GM12872 (cell line): ENCODE measurements around the gene SYDE1.

Experiments used
- TF ChIP-seq, protein P1 (sequence below): IDR thresholded peaks from 3 replicates; pipeline ENCODE4 v1.5.1; 2011; ENCODE audit warnings: low read depth, mild to moderate bottlenecking, low read length, moderate library complexity; ENCODE audit not compliant: insufficient read depth

Gene SYDE1

DNA sequence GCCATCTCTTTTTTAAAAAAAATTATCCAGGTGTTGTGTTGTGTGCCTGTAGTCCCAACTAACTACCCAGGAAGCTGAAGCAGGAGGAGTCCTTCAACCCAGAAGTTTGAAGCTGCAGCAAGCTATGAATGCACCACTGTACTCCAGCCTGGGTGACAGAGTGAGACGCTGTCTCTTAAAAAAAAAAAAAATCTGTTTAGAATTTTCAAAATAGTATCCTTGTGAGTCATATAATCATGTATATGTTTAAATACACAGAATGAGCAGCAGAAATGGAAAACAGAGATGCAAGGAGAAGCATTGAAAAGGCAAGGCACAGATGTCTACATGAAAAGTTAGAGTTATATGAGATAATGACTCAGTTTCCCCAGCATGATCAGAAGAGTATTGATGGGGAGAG, 31.2 kb downstream of the SYDE1 start:
- TF ChIP-seq, protein P1, sequence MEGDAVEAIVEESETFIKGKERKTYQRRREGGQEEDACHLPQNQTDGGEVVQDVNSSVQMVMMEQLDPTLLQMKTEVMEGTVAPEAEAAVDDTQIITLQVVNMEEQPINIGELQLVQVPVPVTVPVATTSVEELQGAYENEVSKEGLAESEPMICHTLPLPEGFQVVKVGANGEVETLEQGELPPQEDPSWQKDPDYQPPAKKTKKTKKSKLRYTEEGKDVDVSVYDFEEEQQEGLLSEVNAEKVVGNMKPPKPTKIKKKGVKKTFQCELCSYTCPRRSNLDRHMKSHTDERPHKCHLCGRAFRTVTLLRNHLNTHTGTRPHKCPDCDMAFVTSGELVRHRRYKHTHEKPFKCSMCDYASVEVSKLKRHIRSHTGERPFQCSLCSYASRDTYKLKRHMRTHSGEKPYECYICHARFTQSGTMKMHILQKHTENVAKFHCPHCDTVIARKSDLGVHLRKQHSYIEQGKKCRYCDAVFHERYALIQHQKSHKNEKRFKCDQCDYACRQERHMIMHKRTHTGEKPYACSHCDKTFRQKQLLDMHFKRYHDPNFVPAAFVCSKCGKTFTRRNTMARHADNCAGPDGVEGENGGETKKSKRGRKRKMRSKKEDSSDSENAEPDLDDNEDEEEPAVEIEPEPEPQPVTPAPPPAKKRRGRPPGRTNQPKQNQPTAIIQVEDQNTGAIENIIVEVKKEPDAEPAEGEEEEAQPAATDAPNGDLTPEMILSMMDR, result no peak

DNA sequence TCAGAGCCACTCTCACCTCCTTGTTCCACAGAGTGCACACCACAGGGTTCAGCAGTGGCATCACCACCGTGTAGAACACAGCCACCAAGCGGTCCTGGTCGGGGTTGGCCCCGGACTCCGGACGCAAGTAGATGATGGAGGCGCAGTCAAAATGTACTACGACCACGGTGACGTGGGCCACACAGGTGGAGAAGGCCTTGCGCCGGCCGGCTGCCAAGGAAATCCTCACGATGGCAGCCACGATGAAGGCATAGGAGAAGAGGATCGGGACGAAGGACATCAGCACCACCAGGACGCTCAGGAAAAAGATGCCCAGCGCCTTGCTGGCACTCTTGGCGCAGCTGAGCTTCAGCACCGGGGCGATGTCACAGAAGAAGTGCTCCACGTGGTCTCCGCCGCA, 33.9 kb downstream of the SYDE1 start:
- TF ChIP-seq, protein P1, result no peak

DNA sequence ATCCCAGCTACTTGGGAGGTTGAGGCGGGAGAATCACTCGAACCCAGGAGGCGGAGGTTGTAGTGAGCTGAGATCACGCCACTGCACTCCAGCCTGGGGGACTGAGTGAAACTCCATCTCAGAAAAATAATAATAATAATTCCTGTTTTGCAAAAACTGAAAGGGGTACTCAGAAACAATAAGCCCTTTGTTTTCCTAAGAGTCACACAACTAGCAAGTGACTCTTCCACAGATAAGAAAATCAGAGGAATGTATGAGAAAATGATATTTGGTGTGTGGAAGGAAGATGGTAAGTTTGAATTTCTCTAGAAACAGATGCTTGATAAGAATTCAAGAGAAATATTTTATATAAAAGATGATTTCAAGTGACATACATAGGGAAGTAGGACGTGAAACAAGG, 35.1 kb downstream of the SYDE1 start:
- TF ChIP-seq, protein P1, result no peak

DNA sequence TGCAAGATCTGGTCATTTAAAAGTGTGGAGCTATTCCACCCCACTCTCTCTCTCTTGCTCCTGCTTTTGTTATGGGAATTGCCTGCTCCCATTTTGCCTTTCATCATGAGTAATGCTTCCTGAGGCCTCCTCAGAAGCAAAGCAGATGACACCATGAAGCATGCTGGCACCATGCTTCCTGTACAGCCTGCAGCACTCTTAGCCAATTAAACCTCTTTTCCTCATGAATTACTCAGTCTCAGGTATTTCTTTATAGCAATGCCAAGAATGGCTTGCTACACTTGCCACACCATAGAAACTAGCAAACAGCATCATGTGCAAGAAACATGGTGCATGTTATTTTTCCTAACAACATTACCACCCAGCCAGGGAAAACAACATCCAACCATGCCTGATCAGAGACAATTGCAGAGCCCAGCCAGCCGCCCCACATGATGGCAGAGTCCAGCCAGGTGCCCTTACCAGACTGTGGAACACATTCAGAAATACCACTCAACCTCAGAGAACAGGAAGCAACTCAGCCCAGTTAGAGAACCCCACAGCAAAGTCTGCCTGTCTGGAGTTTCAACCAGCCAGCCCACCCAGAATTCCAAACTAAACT, 36.9 kb downstream of the SYDE1 start:
- TF ChIP-seq, protein P1, result no peak

DNA sequence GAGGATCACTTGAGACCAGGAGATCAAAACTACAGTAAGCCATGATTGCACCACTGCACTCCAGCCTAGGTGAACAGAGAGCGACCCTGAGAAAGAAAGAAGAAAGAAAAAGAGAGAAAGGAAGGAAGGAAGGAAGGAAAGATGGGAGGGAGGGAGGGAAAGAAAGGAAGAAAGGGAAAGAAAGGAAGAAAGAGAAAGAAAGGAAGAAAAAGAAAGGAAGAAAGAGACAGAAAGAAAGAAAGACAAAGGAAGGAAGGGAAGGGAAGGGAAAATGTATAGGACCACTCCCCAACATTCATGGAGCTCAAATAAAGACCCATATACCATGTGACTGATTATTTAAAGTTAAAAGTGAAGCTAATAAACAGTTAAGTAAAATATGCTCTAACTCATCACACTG, 39.9 kb downstream of the SYDE1 start:
- TF ChIP-seq, protein P1, result no peak

DNA sequence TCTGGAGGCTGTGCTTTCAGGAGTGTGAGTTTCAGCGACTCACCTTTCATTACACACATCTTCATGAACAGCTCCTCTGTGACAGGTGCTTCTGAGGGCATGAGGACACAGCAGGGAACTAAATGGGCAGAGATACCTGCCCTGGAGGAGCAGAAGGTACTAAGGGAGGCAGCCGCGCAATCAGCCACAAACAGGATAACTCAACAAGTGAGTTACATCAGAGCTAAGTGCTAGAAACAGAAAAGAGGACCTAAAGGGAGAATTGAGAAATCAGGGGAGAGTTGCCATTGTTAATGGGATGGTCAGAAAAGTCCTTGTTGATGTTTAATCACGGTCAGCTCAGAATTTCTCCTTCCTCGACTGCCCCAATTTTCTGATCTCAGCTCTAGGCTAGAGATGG, 42.5 kb downstream of the SYDE1 start:
- TF ChIP-seq, protein P1, result no peak

DNA sequence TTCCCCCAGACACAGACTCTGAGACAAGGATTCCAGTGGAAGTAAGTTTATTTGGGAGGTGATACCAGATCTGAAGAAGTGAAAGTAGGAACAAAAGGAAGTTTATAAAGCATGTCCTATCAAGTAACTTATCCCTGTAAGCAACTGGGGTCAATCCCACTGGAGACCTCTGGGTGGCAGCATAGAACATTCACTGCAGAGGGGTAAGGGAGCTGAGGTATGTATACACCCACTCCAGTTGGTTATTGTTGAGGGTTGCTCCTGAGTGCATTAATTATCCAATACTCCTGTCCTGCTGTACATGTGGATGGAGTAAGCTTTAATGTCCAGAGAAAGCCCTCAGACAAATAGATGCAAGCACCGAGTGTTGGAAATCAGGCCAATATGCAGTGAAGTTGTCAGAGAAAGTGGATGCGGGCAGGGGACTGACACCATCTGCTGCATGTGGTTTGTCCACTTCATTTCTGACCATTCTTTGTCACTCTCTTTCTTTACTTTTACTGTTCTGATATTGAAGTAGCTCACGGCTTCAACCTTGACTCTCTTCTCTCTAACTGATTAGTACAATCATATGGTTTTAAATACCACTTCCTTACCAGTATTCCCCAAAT, 46.9 kb downstream of the SYDE1 start:
- TF ChIP-seq, protein P1, result peak; percentile 71

DNA sequence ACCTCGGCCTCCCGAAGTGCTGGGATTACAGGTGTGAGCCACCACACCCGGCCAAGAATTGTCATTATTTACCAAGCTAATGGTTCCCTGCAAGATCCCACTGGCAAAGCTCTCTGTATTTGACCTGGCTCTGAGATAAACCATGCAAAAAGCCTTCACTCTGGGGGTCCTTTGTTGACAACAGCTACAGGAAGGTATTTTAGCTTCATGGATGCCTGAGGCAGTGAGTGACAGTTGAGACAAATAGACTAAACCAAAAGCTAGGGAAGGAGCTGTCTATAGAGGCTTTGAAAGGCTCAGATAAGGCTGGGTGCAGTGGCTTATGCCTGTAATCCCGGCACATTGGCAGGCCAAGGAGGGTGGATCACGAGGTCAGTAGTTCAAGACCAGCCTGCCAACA, 48.1 kb downstream of the SYDE1 start:
- TF ChIP-seq, protein P1, result no peak
